ENCODE data around the gene REC114. TPM values are rescaled to one million over a fixed set of nuclear protein-coding genes. Genes with fewer than 3 reads are reported as not detected.
"Not testable (repeated sequence)": the region's sequence is repeated elsewhere in the genome, so short reads cannot be mapped to it uniquely, and the experiment has no call there.

REC114 gene
- total and polyA plus RNA-seq, 2 donors (not counting 1 experiment from before 2014, with no cell fraction given) = not detected

GRCh38 chr15:73426323-73426994, 16.5 kb upstream of the REC114 start:
- H4K20me1 ChIP-seq (ENCODE audit: control insufficient read depth, insufficient read depth, low read length, poor library complexity, severe bottlenecking) = no peaks in the 10 kb centered on the region
- Mint-ChIP-seq H3K27ac (no peak overlapping the region), H3K4me3 (no peak overlapping the region), H3K27me3 (peaks cover 27% of the 10 kb centered on the region), H3K4me1 (no peaks in the 10 kb centered on the region), H3K9me3 (ENCODE audit: insufficient read depth) (no peaks in the 10 kb centered on the region)
- ATAC-seq (ENCODE audit: low read depth) (no peak), DNase-seq (no peak)
- intact Hi-C loops (cut with micrococcal nuclease) = no loop called here
- H3K36me3 ChIP-seq (replicated peaks in 1 of 2; ENCODE audit: control extremely low read depth in 1 of 2, control insufficient read depth in 1 of 2, extremely low read depth in 1 of 2, insufficient read depth in 2 of 2, low read length in 1 of 2) = no peaks in the 10 kb centered on the region
- no peaks in the 10 kb centered on the region for H3K79me2 ChIP-seq (ENCODE audit: control insufficient read depth, insufficient read depth, low read length)
- TF ChIP-seq EZH2 (IDR thresholded peaks at IDR 0.05; ENCODE audit: borderline replicate concordance, insufficient read depth, low read depth, low read length, poor library complexity, severe bottlenecking) = no peak
- TF ChIP-seq CTCF (IDR thresholded peaks at IDR 0.05) = no peak
- H2AFZ ChIP-seq (ENCODE audit: insufficient read depth, low read depth, low read length, poor library complexity, severe bottlenecking) = no peak overlapping the region
- H3K27ac ChIP-seq (ENCODE audit: low read length in 2 of 2) = no peak overlapping the region
- no peak overlapping the region for H3K4me2 ChIP-seq (replicated peaks; ENCODE audit: low read depth, low read length, poor library complexity, severe bottlenecking)
- no peaks in the 10 kb centered on the region for H3K4me1 ChIP-seq (ENCODE audit: control insufficient read depth in 2 of 2, insufficient read depth in 2 of 2, low read length in 2 of 2)
- 0% methylated on average over 1 of the region's 5 CpGs for WGBS (ENCODE audit: insufficient coverage)
- POLR2A ChIA-PET = no interaction called here
- H3K4me3 ChIP-seq (ENCODE audit: control extremely low read depth in 1 of 5, extremely low read depth in 1 of 5, insufficient read depth in 1 of 5, low read depth in 2 of 5, low read length in 4 of 5) = no peak overlapping the region
- H3K9ac ChIP-seq (ENCODE audit: low read length) = no peak overlapping the region
- no peaks in the 10 kb centered on the region for H3K9me3 ChIP-seq (ENCODE audit: control extremely low read depth in 1 of 3, control insufficient read depth in 2 of 3, insufficient read depth in 1 of 3, low read length in 2 of 3)
- peaks cover 0 to 3% (median 0%) of the 10 kb centered on the region in 4 experiments for H3K27me3 ChIP-seq (replicated peaks in 1 of 4; ENCODE audit: control extremely low read depth in 1 of 4, control insufficient read depth in 3 of 4, insufficient read depth in 4 of 4, low read length in 3 of 4)
- CTCF ChIA-PET = no interaction called here

GRCh38 chr15:73431329-73431728, 11.6 kb upstream of the REC114 start:
- 57% methylated on average over 1 of the region's 7 CpGs for WGBS (ENCODE audit: insufficient coverage)
- H3K4me2 ChIP-seq (replicated peaks; ENCODE audit: low read depth, low read length, poor library complexity, severe bottlenecking); ATAC-seq (ENCODE audit: low read depth); intact Hi-C loops (cut with micrococcal nuclease); H3K4me1 Mint-ChIP-seq; H3K9me3 Mint-ChIP-seq (ENCODE audit: insufficient read depth); H3K79me2 ChIP-seq (ENCODE audit: control insufficient read depth, insufficient read depth, low read length); H3K9ac ChIP-seq (ENCODE audit: low read length); H3K27ac Mint-ChIP-seq; H3K27me3 ChIP-seq (replicated peaks in 1 of 4; ENCODE audit: control extremely low read depth in 1 of 4, control insufficient read depth in 3 of 4, insufficient read depth in 4 of 4, low read length in 3 of 4); CTCF ChIA-PET; H3K36me3 ChIP-seq (replicated peaks in 1 of 2; ENCODE audit: control extremely low read depth in 1 of 2, control insufficient read depth in 1 of 2, extremely low read depth in 1 of 2, insufficient read depth in 2 of 2, low read length in 1 of 2); POLR2A ChIA-PET; H2AFZ ChIP-seq (ENCODE audit: insufficient read depth, low read depth, low read length, poor library complexity, severe bottlenecking); DNase-seq; H4K20me1 ChIP-seq (ENCODE audit: control insufficient read depth, insufficient read depth, low read length, poor library complexity, severe bottlenecking); H3K9me3 ChIP-seq (ENCODE audit: control extremely low read depth in 1 of 3, control insufficient read depth in 2 of 3, insufficient read depth in 1 of 3, low read length in 2 of 3); H3K27ac ChIP-seq (ENCODE audit: low read length in 2 of 2); H3K4me1 ChIP-seq (ENCODE audit: control insufficient read depth in 2 of 2, insufficient read depth in 2 of 2, low read length in 2 of 2); H3K4me3 ChIP-seq (ENCODE audit: control extremely low read depth in 1 of 5, extremely low read depth in 1 of 5, insufficient read depth in 1 of 5, low read depth in 2 of 5, low read length in 4 of 5); H3K4me3 Mint-ChIP-seq: not testable (repeated sequence)
- H3K27me3 Mint-ChIP-seq = peaks cover 32% of the 10 kb centered on the region
